WTC11 (cell line): ENCODE measurements around the gene SEL1L. TPM values are rescaled to one million over a fixed set of nuclear protein-coding genes. Genes with fewer than 3 reads are reported as not detected.

ENCODE experiments used
- ATAC-seq: fragments of 200-7000 bp; cut with Tn5 transposase; 2 replicates; pipeline ENCODE4 v1.10.0; 2021; ENCODE audit warnings: mild to moderate bottlenecking, moderate library complexity
- CTCF ChIA-PET: fragments of 300-600 bp; sonication (Branson Sonifier 250); formaldehyde crosslinking; loops from one replicate; lab custom pipeline; 2021; ENCODE audit warnings: antibody characterized with exemption; lab: Charles Lee
- POLR2A ChIA-PET: fragments of 350-600 bp; sonication (Branson Sonifier 250); formaldehyde crosslinking; loops from one replicate; lab custom pipeline; 2021; ENCODE audit warnings: antibody characterized with exemption; lab: Charles Lee
- DNase-seq: peaks from one replicate; pipeline ENCODE4 v3.0.0; 2021; ENCODE audit warnings: low spot score
- H3K27ac Mint-ChIP-seq: 2 replicates; pipeline ENCODE4 v1.8.0; 2021; ENCODE audit warnings: mixed read lengths
- H3K27me3 Mint-ChIP-seq: 2 replicates; pipeline ENCODE4 v1.8.0; 2021; ENCODE audit warnings: low read depth, mild to moderate bottlenecking, moderate library complexity, mixed read lengths
- H3K36me3 Mint-ChIP-seq: 2 replicates; pipeline ENCODE4 v1.8.0; 2021; ENCODE audit warnings: mixed read lengths
- H3K4me1 Mint-ChIP-seq: 2 replicates; pipeline ENCODE4 v1.8.0; 2022; ENCODE audit warnings: mixed read lengths
- H3K4me3 Mint-ChIP-seq: 2 replicates; pipeline ENCODE4 v1.8.0; 2021; ENCODE audit warnings: mild to moderate bottlenecking, moderate library complexity, mixed read lengths
- H3K9me3 Mint-ChIP-seq: 2 replicates; pipeline ENCODE4 v1.8.0; 2021; ENCODE audit warnings: mixed read lengths
- FOXK1 ChIP-seq: sonication (generic); formaldehyde crosslinking; IDR thresholded peaks from 2 replicates; pipeline ENCODE4 v1.8.0; 2022; ENCODE audit warnings: mild to moderate bottlenecking, moderate library complexity, missing genetic modification reagents
- HMGA2 ChIP-seq: fragments of 250-450 bp; sonication (Bioruptor Pico); IDR thresholded peaks from 2 replicates; pipeline ENCODE4 v1.4.0; 2021; ENCODE audit warnings: mild to moderate bottlenecking, moderate library complexity
- JAZF1 ChIP-seq: fragments of 250-450 bp; sonication (Bioruptor Pico); IDR thresholded peaks from 2 replicates; pipeline ENCODE4 v1.9.0; 2021; ENCODE audit warnings: moderate library complexity, mild to moderate bottlenecking, inconsistent platforms
- RELA ChIP-seq: sonication (generic); formaldehyde crosslinking; IDR thresholded peaks from 2 replicates; pipeline ENCODE4 v1.8.1; 2022; ENCODE audit warnings: missing genetic modification reagents, mild to moderate bottlenecking, borderline replicate concordance
- SMAD3 ChIP-seq: sonication (generic); formaldehyde crosslinking; IDR thresholded peaks from 2 replicates; pipeline ENCODE4 v1.8.0; 2022; ENCODE audit warnings: missing genetic modification reagents, mild to moderate bottlenecking, borderline replicate concordance
- SMAD4 ChIP-seq: sonication (generic); formaldehyde crosslinking; IDR thresholded peaks from 2 replicates; pipeline ENCODE4 v1.8.0; 2022; ENCODE audit warnings: mild to moderate bottlenecking, missing genetic modification reagents
- SOX15 ChIP-seq: fragments of 250-450 bp; sonication (Bioruptor Pico); IDR thresholded peaks from 2 replicates; pipeline ENCODE4 v1.9.0; 2021; ENCODE audit warnings: mild to moderate bottlenecking
- SP1 ChIP-seq: sonication (generic); formaldehyde crosslinking; conservative IDR thresholded peaks from 2 replicates; pipeline ENCODE4 v1.8.1; 2022; ENCODE audit warnings: missing genetic modification reagents
- ZNF138 ChIP-seq: sonication (generic); formaldehyde crosslinking; conservative IDR thresholded peaks from 2 replicates; pipeline ENCODE4 v1.8.1; 2022; ENCODE audit warnings: mild to moderate bottlenecking, moderate library complexity, missing genetic modification reagents
- ZNF232 ChIP-seq: sonication (generic); formaldehyde crosslinking; IDR thresholded peaks from 2 replicates; pipeline ENCODE4 v1.8.0; 2022; ENCODE audit warnings: mild to moderate bottlenecking, missing genetic modification reagents
- ZNF263 ChIP-seq: sonication (generic); formaldehyde crosslinking; IDR thresholded peaks from 2 replicates; pipeline ENCODE4 v1.8.1; 2022; ENCODE audit warnings: low read depth, mild to moderate bottlenecking, moderate library complexity, missing genetic modification reagents
- total RNA-seq: library from RNA; stranded (reverse); gene quantifications from 3 replicates; pipeline ENCODE4 v1.2.3, GENCODE V29; 2021
- TF ChIP-seq, protein P1 (sequence below): sonication (generic); formaldehyde crosslinking; conservative IDR thresholded peaks from 2 replicates; pipeline ENCODE4 v1.8.1; 2022; ENCODE audit warnings: mild to moderate bottlenecking, missing genetic modification reagents
- TF ChIP-seq, protein P2 (sequence below): sonication (generic); formaldehyde crosslinking; IDR thresholded peaks from 2 replicates; pipeline ENCODE4 v1.8.1; 2022; ENCODE audit warnings: mild to moderate bottlenecking, missing genetic modification reagents, moderate library complexity, borderline replicate concordance
- TF ChIP-seq, protein P3 (sequence below): sonication (generic); formaldehyde crosslinking; IDR thresholded peaks from 2 replicates; pipeline ENCODE4 v1.8.1; 2023; ENCODE audit warnings: mild to moderate bottlenecking, missing genetic modification reagents, moderate library complexity
- TF ChIP-seq, protein P4 (sequence below): sonication (generic); formaldehyde crosslinking; IDR thresholded peaks from 2 replicates; pipeline ENCODE4 v1.8.1; 2023; ENCODE audit warnings: mild to moderate bottlenecking, missing genetic modification reagents
- TF ChIP-seq, protein P5 (sequence below): sonication (generic); formaldehyde crosslinking; IDR thresholded peaks from 2 replicates; pipeline ENCODE4 v1.8.0; 2022; ENCODE audit warnings: missing genetic modification reagents

The SEL1L gene
- total RNA-seq, 1 experiment from 2014 or later: 29.1 TPM

DNA sequence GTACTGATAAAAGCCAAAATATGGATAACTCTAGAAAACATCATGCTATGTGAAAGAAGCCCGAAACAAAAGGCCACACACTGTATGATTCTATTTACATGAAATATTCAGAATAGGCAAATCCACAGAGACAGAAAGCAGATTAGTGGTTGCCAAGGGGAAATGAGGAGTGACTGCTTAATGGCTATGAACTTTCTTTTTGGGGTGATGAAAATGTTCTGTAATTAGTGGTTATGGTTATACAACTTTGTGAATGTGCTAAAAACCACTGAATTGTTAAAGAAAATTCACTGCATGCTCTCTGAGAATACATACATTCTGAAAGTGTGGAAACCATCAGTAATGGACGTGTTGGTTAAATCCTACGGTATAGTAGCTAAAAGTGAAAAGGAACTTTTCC lies 93.6 kb downstream of the SEL1L start:
- ATAC-seq (no peak), DNase-seq (no peak)
- TF ChIP-seq SMAD4 (CRISPR knock-in tag) (no peak), HMGA2 (CRISPR knock-in tag) (no peak), SMAD3 (no peak)
- TF ChIP-seq, protein P1, sequence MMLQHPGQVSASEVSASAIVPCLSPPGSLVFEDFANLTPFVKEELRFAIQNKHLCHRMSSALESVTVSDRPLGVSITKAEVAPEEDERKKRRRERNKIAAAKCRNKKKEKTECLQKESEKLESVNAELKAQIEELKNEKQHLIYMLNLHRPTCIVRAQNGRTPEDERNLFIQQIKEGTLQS: no peak
- TF ChIP-seq, protein P2, sequence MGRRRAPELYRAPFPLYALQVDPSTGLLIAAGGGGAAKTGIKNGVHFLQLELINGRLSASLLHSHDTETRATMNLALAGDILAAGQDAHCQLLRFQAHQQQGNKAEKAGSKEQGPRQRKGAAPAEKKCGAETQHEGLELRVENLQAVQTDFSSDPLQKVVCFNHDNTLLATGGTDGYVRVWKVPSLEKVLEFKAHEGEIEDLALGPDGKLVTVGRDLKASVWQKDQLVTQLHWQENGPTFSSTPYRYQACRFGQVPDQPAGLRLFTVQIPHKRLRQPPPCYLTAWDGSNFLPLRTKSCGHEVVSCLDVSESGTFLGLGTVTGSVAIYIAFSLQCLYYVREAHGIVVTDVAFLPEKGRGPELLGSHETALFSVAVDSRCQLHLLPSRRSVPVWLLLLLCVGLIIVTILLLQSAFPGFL (CRISPR knock-in tag): no peak
- Mint-ChIP-seq H3K27ac (no peak overlapping the region), H3K36me3 (no peaks in the 10 kb centered on the region), H3K4me3 (no peak overlapping the region), H3K4me1 (peaks cover 11% of the 10 kb centered on the region), H3K27me3 (peaks cover 29% of the 10 kb centered on the region), H3K9me3 (peaks cover 13% of the 10 kb centered on the region)
- ChIA-PET POLR2A (no interaction called here), CTCF (no interaction called here)

DNA sequence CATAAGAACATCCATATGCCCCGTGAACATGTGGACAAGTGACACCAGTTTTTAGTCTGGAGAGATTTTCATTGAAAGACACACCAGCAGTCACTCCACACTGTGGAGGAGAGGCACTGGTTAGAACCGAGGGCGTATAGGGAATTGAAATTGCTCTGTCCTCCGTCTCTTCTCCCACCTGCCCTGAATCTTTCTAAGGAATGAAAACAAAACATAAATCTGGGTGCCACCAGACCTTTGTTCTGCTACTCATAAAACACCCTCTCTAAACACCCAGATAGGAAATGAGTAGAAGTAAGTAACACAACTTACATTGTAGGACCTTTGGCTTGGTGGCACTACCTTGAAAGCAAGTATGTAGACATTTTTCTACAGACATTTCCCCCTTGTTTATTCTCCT lies 96.4 kb downstream of the SEL1L start:
- ATAC-seq: no peak
- DNase-seq: no peak
- CTCF ChIA-PET: interaction anchor here (6.6 kb wide), 1 partner anchor 166 kb away, joined by 43 read pairs; no protein-coding TSS in a partner anchor

More for the DNA sequence above, 96.4 kb downstream of the SEL1L start:
- Mint-ChIP-seq H3K4me1 (peaks cover 39% of the 10 kb centered on the region), H3K4me3 (peak overlapping the region; percentile 81), H3K9me3 (no peaks in the 10 kb centered on the region), H3K27me3 (peaks cover 31% of the 10 kb centered on the region), H3K27ac (no peak overlapping the region), H3K36me3 (no peaks in the 10 kb centered on the region)
- no peak for TF ChIP-seq ZNF138 (CRISPR knock-in tag)
- no peak for TF ChIP-seq RELA (CRISPR knock-in tag)
- TF ChIP-seq, protein P3, sequence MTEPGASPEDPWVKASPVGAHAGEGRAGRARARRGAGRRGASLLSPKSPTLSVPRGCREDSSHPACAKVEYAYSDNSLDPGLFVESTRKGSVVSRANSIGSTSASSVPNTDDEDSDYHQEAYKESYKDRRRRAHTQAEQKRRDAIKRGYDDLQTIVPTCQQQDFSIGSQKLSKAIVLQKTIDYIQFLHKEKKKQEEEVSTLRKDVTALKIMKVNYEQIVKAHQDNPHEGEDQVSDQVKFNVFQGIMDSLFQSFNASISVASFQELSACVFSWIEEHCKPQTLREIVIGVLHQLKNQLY (CRISPR knock-in tag): no peak
- TF ChIP-seq, protein P4, sequence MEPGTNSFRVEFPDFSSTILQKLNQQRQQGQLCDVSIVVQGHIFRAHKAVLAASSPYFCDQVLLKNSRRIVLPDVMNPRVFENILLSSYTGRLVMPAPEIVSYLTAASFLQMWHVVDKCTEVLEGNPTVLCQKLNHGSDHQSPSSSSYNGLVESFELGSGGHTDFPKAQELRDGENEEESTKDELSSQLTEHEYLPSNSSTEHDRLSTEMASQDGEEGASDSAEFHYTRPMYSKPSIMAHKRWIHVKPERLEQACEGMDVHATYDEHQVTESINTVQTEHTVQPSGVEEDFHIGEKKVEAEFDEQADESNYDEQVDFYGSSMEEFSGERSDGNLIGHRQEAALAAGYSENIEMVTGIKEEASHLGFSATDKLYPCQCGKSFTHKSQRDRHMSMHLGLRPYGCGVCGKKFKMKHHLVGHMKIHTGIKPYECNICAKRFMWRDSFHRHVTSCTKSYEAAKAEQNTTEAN (CRISPR knock-in tag): no peak
- no peak for TF ChIP-seq SOX15
- no peak for TF ChIP-seq ZNF263 (CRISPR knock-in tag)
- TF ChIP-seq JAZF1 (CRISPR knock-in tag): no peak
- TF ChIP-seq, protein P5, sequence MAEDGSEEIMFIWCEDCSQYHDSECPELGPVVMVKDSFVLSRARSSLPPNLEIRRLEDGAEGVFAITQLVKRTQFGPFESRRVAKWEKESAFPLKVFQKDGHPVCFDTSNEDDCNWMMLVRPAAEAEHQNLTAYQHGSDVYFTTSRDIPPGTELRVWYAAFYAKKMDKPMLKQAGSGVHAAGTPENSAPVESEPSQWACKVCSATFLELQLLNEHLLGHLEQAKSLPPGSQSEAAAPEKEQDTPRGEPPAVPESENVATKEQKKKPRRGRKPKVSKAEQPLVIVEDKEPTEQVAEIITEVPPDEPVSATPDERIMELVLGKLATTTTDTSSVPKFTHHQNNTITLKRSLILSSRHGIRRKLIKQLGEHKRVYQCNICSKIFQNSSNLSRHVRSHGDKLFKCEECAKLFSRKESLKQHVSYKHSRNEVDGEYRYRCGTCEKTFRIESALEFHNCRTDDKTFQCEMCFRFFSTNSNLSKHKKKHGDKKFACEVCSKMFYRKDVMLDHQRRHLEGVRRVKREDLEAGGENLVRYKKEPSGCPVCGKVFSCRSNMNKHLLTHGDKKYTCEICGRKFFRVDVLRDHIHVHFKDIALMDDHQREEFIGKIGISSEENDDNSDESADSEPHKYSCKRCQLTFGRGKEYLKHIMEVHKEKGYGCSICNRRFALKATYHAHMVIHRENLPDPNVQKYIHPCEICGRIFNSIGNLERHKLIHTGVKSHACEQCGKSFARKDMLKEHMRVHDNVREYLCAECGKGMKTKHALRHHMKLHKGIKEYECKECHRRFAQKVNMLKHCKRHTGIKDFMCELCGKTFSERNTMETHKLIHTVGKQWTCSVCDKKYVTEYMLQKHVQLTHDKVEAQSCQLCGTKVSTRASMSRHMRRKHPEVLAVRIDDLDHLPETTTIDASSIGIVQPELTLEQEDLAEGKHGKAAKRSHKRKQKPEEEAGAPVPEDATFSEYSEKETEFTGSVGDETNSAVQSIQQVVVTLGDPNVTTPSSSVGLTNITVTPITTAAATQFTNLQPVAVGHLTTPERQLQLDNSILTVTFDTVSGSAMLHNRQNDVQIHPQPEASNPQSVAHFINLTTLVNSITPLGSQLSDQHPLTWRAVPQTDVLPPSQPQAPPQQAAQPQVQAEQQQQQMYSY (CRISPR knock-in tag): no peak
- TF ChIP-seq ZNF232 (CRISPR knock-in tag): no peak
- no peak for TF ChIP-seq FOXK1 (CRISPR knock-in tag)
- TF ChIP-seq SP1: no peak
- POLR2A ChIA-PET: interaction anchor here (2.6 kb wide), 1 partner anchor 218 kb away, joined by 12 read pairs; no protein-coding TSS in a partner anchor
